Measurements from ENCODE around the gene SGCA. TPM values are rescaled to one million over a fixed set of nuclear protein-coding genes. Genes with fewer than 3 reads are reported as not detected.
A peak's percentile ranks its signal among the peaks of the same experiment; 100 is the strongest.

SGCA gene
- total RNA-seq (ENCODE audit: unreplicated experiment), result not detected
- long read RNA-seq, result 0 reads

DNA sequence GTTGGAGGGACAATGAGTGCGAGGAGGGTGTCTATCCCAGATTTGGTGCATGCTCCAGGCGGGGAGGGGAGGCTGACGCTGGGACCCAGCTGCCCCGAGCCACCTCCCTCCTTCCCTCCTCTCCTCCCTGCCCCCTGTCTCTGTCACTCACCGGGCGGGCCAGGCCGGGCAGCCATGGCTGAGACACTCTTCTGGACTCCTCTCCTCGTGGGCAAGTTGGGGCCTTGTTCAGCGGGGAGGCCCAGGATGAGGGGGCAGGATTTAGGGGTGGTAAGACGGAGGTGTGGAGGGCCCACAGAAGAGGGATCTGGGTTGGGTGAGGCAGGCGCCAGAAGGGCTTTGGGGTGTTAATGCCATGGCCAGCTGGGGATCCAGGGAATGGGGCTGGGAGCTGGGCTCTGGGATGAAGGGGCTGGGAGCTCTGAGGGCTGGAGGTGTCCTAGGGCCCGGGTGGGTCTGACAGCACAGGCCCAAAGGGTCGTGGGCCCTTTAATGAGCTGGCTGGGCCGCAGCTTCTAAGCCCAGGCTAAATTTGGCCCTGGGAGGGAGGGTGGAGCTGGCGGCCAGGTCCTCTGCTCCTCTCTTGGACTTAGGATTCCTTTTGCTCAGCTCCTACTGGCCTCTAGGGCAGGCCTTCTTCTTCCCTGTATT is at the start of gene SGCA:
TSS of gene SGCA (plus strand) at position 139 of the 651 bp plus-strand sequence. CDS start at position 175, 36 bp downstream.
- peaks cover 19% of the 10 kb centered on the region for H3K4me1 Mint-ChIP-seq (ENCODE audit: unreplicated experiment)
- TF ChIP-seq, protein P1, sequence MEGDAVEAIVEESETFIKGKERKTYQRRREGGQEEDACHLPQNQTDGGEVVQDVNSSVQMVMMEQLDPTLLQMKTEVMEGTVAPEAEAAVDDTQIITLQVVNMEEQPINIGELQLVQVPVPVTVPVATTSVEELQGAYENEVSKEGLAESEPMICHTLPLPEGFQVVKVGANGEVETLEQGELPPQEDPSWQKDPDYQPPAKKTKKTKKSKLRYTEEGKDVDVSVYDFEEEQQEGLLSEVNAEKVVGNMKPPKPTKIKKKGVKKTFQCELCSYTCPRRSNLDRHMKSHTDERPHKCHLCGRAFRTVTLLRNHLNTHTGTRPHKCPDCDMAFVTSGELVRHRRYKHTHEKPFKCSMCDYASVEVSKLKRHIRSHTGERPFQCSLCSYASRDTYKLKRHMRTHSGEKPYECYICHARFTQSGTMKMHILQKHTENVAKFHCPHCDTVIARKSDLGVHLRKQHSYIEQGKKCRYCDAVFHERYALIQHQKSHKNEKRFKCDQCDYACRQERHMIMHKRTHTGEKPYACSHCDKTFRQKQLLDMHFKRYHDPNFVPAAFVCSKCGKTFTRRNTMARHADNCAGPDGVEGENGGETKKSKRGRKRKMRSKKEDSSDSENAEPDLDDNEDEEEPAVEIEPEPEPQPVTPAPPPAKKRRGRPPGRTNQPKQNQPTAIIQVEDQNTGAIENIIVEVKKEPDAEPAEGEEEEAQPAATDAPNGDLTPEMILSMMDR (IDR thresholded peaks at IDR 0.05; ENCODE audit: unreplicated experiment), result no peak
- H3K36me3 Mint-ChIP-seq (ENCODE audit: low read depth, unreplicated experiment), result peaks cover 8% of the 10 kb centered on the region
- H3K27me3 Mint-ChIP-seq (ENCODE audit: unreplicated experiment), result peaks cover 11% of the 10 kb centered on the region
- no peaks in the 10 kb centered on the region for H3K9me3 Mint-ChIP-seq (ENCODE audit: unreplicated experiment)
- peak within 1 kb of the TSS; percentile 52 for H3K27ac Mint-ChIP-seq (ENCODE audit: unreplicated experiment)
- no peak within 1 kb of the TSS for H3K4me3 Mint-ChIP-seq (ENCODE audit: unreplicated experiment)
- no peak for DNase-seq (ENCODE audit: low spot score)

DNA sequence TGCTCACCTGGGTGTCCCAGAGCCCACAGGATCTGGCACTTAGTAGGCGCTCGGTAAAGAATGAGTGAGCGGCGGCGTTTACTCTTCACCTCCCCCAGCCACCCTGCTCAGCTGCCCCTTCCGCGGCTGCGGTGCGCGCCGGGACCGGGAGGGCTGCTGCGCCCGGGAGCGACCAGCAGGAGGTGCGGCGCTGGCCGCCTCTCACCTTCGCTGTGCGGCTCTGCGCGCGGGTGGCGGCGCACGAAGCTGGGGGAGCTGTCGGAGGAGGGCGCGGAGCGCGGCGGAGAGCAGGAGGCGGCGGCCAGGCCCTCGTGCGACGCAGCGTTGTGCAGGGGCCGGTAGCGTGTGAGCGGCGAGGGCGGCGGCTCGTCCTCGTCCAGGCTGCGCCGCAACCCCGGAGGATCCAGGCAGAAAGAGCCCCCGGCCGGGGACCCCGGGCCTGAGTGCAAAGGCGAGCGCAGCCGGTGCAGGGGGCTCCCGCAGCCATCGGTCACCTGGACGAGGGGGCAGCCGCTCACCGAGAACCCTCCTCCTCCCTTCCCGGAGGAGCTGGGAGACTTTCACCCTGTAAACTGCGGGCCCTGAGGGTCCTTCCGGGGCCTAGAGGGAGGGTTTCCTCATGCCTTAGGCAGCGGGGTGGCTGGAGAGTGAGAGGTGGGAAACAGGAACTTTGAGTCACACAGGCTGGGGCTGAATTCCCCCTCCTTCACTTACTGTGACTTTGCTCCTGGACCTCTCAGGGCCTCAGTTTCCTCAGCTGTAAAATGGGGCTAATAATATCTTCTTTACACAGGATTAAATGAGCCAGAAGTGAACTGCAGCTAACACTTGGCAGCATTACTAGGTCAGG is 48.4 kb upstream of the SGCA start:
- H3K27me3 Mint-ChIP-seq (ENCODE audit: unreplicated experiment), result peaks cover 23% of the 10 kb centered on the region
- TF ChIP-seq, protein P1 (IDR thresholded peaks at IDR 0.05; ENCODE audit: unreplicated experiment), result peak; percentile 51
- peaks cover 6% of the 10 kb centered on the region for H3K4me1 Mint-ChIP-seq (ENCODE audit: unreplicated experiment)
- H3K27ac Mint-ChIP-seq (ENCODE audit: unreplicated experiment), result no peak overlapping the region
- DNase-seq (ENCODE audit: low spot score), result peak; percentile 80
- peaks cover 45% of the 10 kb centered on the region for H3K36me3 Mint-ChIP-seq (ENCODE audit: low read depth, unreplicated experiment)
- H3K4me3 Mint-ChIP-seq (ENCODE audit: unreplicated experiment), result peak overlapping the region; percentile 65
- no peaks in the 10 kb centered on the region for H3K9me3 Mint-ChIP-seq (ENCODE audit: unreplicated experiment)

DNA sequence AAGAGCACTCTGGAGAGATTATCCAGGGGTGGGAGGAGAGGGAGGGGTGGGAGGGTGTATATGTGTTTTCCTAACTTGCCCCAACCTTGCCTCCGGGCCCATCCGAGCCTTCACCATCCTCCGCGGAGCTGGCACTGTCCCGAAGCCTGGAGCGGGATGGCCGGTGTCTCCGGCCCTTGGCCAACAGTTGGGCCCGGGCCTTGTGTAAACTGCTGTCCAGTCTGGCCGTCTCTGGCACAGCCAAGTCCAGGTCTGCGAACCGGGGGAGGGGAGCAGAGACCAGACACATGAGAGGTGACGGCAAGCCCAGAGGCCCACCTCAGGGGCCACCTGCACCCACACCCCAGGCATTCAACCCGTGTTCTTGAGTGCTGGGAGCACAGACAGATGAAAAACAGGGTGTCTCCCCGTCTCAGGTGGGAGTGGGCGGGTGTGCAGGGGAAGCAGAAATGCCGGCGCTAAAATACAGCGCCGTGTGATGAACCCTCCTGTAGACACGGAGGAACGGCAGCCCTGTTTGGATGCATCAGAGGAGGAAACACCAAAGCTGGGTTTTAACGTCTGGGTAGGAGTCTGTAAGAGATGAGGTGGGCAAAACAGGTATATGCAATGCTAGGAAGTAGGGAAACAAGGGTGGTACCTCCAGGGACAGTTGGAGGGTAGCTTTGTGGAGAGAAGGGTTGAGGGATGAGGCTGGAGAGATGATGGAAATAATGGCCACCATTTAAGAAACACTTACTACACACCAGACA is 47.6 kb upstream of the SGCA start:
- peaks cover 9% of the 10 kb centered on the region for H3K4me1 Mint-ChIP-seq (ENCODE audit: unreplicated experiment)
- peaks cover 48% of the 10 kb centered on the region for H3K36me3 Mint-ChIP-seq (ENCODE audit: low read depth, unreplicated experiment)
- no peak for DNase-seq (ENCODE audit: low spot score)
- no peak overlapping the region for H3K27ac Mint-ChIP-seq (ENCODE audit: unreplicated experiment)
- H3K4me3 Mint-ChIP-seq (ENCODE audit: unreplicated experiment), result no peak overlapping the region
- peaks cover 25% of the 10 kb centered on the region for H3K27me3 Mint-ChIP-seq (ENCODE audit: unreplicated experiment)
- TF ChIP-seq, protein P1 (IDR thresholded peaks at IDR 0.05; ENCODE audit: unreplicated experiment), result no peak
- H3K9me3 Mint-ChIP-seq (ENCODE audit: unreplicated experiment), result no peaks in the 10 kb centered on the region

DNA sequence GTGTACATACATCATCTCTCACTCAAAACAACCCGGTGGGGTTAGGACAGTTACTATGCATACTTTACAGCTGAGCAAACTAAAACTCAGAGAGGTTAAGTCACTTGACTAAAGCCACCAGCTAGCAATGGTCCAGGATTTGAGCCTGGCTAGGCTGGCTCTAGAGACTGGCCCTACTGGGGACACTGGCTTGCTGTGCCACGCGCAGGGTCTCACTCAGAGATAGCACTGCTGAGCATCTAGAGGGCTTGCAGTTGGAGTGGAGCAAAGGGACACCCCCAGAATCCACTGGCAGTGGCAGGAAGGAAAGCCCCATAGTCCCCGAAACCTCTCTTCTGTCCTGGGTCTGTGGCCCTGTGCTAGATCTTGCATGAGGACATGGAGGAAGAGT is 47.0 kb upstream of the SGCA start:
- peaks cover 48% of the 10 kb centered on the region for H3K36me3 Mint-ChIP-seq (ENCODE audit: low read depth, unreplicated experiment)
- H3K27me3 Mint-ChIP-seq (ENCODE audit: unreplicated experiment), result peaks cover 24% of the 10 kb centered on the region
- no peak overlapping the region for H3K27ac Mint-ChIP-seq (ENCODE audit: unreplicated experiment)
- no peaks in the 10 kb centered on the region for H3K9me3 Mint-ChIP-seq (ENCODE audit: unreplicated experiment)
- H3K4me1 Mint-ChIP-seq (ENCODE audit: unreplicated experiment), result peaks cover 9% of the 10 kb centered on the region
- TF ChIP-seq, protein P1 (IDR thresholded peaks at IDR 0.05; ENCODE audit: unreplicated experiment), result no peak
- no peak overlapping the region for H3K4me3 Mint-ChIP-seq (ENCODE audit: unreplicated experiment)
- no peak for DNase-seq (ENCODE audit: low spot score)
